NCI-H748 (cell line): Measurements from ENCODE around the gene KCNN4.
A peak's percentile ranks its signal among the peaks of the same experiment; 100 is the strongest.

ENCODE experiments used
- DNase-seq: peaks from one replicate; lab custom pipeline; 2025; ENCODE audit not compliant: unreplicated experiment; lab: John Stamatoyannopoulos, UW

Gene KCNN4

GRCh38 chr19:43799502-43800142, 18.8 kb upstream of the KCNN4 start:
- DNase-seq: peak; percentile 29

GRCh38 chr19:43798546-43799409, 18.0 kb upstream of the KCNN4 start:
- DNase-seq: peak; percentile 46

- no peak for DNase-seq
Observed at GRCh38 chr19:43798026-43798545, 17.3 kb upstream of the KCNN4 start.

- DNase-seq: no peak
Observed at GRCh38 chr19:43797556-43797955, 16.8 kb upstream of the KCNN4 start.

- DNase-seq: no peak
Observed at GRCh38 chr19:43797118-43797517, 16.3 kb upstream of the KCNN4 start.

GRCh38 chr19:43790587-43790986, 9.8 kb upstream of the KCNN4 start:
- DNase-seq: no peak

GRCh38 chr19:43789029-43789428, 8.3 kb upstream of the KCNN4 start:
- no peak for DNase-seq

- DNase-seq: no peak
Observed at GRCh38 chr19:43786665-43787064, 5.9 kb upstream of the KCNN4 start.

- DNase-seq: peak; percentile 80
Observed at GRCh38 chr19:43784981-43785808, 4.4 kb upstream of the KCNN4 start.

GRCh38 chr19:43784241-43784980, 3.6 kb upstream of the KCNN4 start:
- DNase-seq: no peak

GRCh38 chr19:43783636-43784035, 2.9 kb upstream of the KCNN4 start:
- DNase-seq: no peak

GRCh38 chr19:43782689-43783231, 2.0 kb upstream of the KCNN4 start:
- DNase-seq: peak; percentile 73

GRCh38 chr19:43782311-43782660, 1.5 kb upstream of the KCNN4 start:
- no peak for DNase-seq

- no peak for DNase-seq
Observed at GRCh38 chr19:43781630-43782310, 997 bp upstream of the KCNN4 start.

GRCh38 chr19:43779820-43780219, 953 bp downstream of the KCNN4 start:
- DNase-seq: no peak

GRCh38 chr19:43779147-43779819, 1.5 kb downstream of the KCNN4 start:
- DNase-seq: no peak

- peak; percentile 87 for DNase-seq
Observed at GRCh38 chr19:43778651-43779050, 2.1 kb downstream of the KCNN4 start.

GRCh38 chr19:43777163-43777695, 3.5 kb downstream of the KCNN4 start:
- DNase-seq: no peak

GRCh38 chr19:43776286-43776685, 4.5 kb downstream of the KCNN4 start:
- DNase-seq: no peak
